Amygdala (tissue), 56 donors: Measurements from ENCODE around the gene GPR33.
"Not testable (repeated sequence)": the region's sequence is repeated elsewhere in the genome, so short reads cannot be mapped to it uniquely, and the experiment has no call there.

Experiments used
- DNase-seq, 56 donors: peaks; one replicate each; lab custom pipeline; 2025; lab: John Stamatoyannopoulos, UW

GPR33 gene

DNA sequence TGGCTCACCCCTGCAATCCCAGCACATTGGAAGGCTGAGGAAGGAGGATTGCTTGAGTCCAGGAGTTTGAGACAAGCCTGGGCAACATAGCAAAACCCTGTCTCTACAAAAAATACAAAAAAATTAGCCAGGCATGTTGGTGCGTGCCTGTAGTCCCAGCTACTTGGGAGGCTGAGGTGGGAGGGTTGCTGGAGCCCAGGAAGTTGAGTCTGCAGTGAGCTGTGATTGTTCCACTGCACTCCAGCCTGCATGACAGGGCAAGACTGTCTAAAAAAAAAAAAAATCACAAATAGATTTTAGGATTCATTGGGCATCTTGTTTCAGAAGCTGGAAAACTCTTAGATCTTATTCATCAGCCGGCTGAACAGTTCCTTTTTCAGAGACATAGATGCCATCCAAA, 25.4 kb downstream of the GPR33 start:
- DNase-seq: not testable (repeated sequence)

DNA sequence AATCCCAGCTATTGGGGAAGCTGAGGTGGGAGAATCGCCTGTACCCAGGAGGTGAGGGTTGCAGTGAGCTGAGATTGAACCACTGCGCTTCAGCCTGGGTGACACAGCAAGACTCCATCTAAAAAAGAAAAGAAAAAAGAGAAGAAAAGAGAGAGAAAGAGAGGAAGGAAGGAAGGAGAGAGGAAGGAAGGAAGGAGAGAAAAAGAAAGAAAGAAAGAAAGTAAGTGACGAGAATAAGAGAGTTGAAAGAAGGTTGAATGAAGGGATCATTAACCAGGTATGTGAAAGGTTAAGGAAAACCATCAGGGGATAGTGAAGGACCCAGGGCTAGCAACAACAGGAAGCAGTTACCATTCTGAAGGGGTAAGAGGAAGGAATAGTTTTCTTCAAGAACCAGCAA, 26.3 kb downstream of the GPR33 start:
- no peak for DNase-seq

DNA sequence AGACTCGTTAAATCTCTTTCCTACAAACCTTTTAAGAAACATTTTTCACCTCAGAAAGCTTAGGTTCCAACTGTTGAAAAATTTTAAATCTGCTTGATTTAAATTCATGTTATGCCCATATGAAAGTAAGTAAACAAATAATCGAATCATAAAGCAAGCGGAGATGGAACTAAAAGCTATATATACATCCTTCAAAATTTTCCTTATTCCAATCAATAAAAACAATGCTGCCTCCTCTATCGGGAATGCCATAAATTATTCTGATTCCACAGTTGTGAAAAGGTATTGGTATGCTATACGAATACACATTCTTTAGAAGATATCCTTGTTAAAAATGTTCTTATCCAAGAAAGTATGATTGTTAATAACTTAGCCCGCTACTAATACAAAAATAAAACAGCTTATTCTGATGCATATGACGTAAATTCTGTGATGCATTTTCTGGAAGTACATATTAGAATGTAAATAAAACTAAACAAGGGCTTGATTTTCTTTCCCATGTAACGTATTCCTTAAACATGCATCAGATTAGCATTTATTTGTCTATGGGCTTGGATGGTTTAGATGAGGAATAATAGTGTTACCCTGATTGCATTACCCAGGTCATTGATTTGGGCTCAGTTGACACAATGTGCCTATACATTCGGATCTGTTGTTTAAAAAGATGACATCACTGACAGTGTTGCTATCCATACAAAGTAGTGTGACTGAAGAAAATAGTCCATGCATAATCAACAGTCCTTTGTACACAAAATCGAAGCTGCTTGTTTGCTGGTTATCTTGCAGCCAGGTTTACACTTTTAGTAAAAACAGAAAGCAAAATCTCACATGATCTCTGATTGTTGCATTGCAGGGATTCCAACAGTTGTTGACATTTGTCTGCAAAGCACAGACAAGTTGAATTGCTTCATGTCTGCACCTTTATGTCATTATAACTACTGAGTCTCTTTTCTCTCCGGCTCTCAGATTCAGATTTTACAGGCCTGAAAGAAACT, 29.9 kb downstream of the GPR33 start:
- peak in 2 of 56 donors; percentile 18 to 30 for DNase-seq

DNA sequence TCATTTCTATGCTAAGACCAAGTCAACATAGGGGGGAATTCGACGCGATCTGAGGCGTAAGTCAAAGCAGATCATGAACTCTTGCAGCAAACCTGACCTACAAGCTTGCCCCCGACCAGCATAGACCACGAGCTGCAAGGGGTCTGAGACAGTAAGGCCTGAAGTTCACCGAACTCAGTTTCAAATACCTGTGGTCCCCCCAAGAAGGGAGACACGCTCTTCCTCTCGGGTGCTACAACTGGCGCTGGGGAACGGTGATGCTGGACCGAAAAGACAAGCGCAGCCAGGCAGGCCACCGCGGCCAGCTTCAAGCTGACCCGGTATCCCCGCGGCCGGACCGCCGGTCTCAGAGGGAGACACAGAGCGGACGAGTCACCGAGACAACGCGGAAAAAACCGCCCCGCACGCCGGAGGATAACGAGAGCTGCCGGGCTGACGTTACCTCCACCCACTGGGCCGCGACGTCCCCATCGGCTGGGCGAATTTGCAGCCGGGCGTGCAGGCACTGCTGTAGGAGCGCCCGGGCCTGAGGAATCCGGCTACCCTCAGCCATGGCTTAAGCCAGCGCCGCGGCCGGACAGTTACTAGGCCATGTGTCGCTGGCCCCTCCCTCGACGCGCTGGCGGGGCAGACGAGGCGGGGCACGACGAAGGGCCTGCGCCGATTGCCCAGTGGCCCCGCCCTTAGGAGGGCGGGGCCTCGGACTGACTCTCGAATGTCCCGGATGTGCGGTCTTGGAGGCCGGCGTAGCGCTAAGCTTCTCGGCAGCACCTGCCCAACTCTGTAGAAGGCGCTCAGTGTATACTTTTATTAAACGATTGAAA, 30.8 kb downstream of the GPR33 start, which contains the start of gene DTD2:
TSS of gene DTD2 (minus strand) at position 666 of the 824 bp plus-strand sequence. CDS start at position 553, 113 bp downstream.
- peak; percentile 73 to 97 (median 92) for DNase-seq

DNA sequence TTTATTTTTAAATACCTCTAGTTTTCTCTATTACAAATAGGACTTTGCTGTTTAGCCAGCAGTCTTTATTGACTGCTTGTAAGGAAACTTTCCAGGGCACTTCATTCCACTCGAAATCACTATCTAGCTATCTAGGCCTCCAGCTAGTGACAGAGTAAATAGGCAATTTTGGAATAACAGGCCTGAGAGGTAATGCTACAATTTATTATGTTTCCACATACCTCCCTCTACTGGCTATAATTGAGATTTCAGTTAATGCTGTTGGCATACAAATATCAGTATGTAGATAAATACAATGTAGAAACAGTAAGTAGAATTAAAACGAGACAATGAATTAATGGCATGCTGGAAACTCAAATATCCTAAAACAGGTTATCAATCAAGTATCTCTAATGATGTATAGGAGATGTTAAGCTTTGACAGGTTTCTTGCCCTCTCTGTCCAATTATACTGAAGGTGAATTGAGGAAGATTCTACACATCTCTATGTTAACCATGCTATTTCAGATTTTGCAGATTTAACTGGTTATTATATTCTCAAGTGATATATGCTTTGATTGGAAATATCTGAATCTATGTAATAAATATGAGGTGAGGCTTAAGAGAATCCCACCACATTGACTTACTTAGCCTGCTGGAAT, 37.7 kb downstream of the GPR33 start:
- no peak for DNase-seq

DNA sequence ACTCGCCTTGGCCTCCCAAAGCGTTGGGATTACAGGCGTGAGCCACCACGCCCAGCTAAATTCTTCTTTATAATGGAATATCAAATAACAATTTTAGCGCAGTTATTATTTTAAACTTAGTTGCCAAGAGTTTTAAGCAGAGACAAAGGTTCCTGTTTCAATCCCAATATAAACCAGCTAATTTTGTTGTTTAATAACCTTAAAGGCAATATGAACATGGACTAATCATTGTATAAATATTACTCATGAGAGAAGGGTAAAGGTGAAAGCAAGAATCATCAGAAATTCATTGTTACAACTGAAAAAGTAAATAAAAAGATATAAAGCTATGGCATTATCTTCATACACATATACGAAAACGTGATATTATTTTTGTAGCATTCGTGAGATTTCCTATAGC, 38.7 kb downstream of the GPR33 start:
- DNase-seq: no peak

DNA sequence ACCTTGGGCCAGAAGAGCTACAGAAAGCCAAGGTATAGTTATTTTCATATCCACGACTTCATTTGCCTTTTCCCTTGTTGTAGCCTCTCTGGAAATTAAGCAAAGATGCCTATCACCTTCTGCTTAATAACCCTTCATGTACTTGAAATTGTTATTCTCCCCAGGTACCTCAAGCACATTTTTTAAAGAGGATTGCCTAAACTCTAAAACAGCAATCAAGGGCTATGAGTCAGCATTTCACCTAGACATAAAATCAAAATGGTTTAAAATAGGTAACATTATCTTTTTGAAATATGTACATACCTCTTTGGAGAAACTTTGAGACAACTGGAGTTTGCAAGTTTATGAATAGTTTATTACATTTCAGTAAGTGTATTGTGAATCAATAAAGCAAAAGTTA, 42.1 kb downstream of the GPR33 start:
- no peak for DNase-seq

DNA sequence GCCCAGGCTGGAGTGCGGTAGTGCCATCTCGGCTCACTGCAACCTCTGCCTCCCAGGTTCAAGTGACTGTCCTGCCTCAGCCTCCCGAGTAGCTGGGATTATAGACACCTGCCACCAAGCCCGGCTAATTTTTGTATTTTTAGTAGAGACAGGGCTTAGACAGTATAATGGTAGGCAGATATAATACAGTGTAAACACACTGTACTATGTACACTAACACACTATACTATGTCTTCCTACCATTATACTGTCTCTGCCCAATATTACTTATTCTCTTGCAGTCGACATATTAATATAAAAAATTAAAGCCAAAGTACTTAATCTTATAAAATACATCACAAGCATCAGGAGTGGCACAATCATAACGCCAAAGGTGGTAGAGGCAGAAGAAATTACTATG, 45.6 kb downstream of the GPR33 start:
- DNase-seq: no peak

DNA sequence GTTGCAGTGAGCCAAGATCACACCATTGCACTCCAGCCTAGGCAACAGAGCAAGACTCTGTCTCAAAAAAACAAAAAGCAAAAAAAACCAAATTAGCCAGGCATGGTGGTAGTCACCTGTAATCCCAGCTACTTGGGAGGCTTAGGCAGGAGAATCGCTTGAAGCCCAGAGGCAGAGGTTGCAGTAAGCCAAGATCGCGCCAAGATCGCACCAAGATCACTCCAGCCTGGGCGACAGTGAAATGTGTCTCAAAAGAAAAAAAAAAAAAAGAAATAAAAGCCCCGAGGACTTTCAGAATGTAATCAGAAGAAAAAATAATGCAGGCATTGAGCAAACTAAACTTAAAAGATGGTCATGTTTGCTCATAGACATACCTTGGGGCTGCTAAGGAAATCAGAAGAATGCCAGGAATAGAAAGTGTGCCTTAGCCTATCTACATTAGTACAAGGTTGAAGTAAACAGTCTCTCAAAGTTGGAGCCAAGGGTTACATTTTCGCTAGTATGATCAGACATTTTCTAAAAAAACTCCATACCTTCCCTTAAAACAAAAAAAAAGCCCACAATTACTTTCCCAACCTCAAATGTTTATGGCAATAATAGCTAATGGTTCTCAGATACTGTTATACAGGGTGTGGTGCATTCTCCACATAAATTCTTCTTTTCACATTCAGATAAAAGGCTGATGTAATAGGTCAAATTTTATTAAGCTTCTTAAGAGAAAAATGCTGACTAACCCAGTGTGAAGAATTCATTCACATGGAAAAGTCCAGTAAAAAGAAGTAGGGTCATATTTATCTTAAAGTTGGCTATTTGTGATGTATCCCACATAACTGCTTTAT, 46.3 kb downstream of the GPR33 start:
- no peak for DNase-seq

DNA sequence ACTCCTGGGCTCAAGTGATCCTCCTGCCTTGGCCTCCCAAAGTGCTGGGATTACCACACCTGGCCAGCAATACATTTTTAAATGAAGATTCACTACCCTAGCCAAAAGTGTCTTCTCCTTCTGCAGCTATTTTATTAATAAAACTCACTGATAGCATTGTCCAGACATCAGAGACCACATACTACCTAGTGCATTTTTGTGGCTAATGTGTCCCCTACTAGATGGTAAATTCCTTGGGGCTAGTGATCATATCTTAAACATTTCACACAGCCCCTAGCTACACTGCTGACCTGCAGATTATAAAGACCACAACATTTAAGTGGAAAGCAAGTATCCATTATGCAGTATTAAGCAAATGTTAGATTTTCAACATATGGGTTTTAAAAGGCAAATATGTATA, 47.6 kb downstream of the GPR33 start:
- DNase-seq: no peak

DNA sequence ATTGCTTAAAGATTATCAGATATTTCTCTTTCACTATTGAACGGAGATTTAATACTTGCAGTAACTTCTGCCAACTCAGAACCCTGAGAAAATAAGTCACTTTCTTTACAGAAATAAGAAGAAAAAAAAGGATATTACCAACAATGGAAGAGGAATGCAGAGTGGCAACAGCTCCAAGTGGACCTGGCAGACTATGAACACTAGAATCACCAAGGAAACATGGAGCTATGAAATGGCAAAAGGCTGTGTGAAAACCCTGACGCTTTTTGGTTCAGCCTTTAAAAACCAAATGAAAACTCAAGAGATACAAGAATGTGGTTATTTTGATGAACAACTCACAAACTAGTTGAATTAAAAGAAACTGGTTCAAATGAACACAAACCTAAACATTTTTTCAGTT, 48.3 kb downstream of the GPR33 start:
- DNase-seq: peak in 3 of 56 donors; percentile 11 to 21 (median 19)

DNA sequence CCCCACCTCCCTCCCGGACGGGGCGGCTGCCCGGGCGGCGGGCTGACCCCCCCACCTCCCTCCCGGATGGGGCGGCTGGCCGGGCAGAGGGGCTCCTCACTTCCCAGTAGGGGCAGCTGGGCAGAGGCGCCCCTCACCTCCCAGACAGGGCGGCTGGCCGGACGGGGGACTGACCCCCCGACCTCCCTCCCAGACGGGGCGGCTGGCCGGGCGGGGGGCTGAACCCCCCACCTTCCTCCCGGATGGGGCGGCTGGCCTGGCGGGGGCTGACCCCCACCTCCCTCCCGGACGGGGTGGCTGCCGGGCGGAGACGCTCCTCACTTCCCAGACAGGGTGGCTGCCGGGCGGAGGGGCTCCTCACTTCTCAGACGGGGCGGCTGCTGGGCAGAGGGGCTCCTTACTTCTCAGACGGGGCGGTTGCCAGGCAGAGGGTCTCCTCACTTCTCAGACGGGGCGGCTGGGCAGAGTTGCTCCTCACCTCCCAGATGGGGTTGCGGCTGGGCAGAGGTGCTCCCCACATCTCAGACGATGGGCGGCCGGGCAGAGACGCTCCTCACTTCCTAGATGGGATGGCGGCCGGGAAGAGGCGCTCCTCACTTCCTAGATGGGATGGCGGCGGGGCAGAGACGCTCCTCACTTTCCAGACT, 50.7 kb downstream of the GPR33 start:
- not testable (repeated sequence) for DNase-seq

DNA sequence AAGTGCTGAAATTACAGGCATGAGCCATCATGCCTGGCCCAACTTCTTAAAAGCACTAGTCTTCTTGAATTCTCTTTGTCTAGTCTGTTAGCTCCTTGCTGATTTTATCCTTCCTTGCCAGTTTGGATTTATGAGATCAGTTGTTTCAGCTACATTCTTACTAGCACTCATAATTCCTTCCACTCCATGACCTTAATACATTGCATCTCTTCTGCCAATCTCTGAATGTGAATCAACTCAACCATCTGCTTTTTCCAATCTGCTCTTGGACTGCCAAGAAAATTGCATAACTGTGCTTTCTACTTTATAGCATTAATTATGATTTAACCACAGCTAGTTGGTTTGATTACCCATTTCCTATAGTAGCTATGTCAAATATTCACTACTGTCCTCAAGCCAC, 52.6 kb downstream of the GPR33 start:
- DNase-seq: no peak
